ENCODE measurements around the gene MAML3. TPM values are rescaled to one million over a fixed set of nuclear protein-coding genes. Genes with fewer than 3 reads are reported as not detected.

MAML3 gene
- total and polyA plus RNA-seq, 2 experiments from 2014 or later = 4.1 to 11.2 TPM

DNA sequence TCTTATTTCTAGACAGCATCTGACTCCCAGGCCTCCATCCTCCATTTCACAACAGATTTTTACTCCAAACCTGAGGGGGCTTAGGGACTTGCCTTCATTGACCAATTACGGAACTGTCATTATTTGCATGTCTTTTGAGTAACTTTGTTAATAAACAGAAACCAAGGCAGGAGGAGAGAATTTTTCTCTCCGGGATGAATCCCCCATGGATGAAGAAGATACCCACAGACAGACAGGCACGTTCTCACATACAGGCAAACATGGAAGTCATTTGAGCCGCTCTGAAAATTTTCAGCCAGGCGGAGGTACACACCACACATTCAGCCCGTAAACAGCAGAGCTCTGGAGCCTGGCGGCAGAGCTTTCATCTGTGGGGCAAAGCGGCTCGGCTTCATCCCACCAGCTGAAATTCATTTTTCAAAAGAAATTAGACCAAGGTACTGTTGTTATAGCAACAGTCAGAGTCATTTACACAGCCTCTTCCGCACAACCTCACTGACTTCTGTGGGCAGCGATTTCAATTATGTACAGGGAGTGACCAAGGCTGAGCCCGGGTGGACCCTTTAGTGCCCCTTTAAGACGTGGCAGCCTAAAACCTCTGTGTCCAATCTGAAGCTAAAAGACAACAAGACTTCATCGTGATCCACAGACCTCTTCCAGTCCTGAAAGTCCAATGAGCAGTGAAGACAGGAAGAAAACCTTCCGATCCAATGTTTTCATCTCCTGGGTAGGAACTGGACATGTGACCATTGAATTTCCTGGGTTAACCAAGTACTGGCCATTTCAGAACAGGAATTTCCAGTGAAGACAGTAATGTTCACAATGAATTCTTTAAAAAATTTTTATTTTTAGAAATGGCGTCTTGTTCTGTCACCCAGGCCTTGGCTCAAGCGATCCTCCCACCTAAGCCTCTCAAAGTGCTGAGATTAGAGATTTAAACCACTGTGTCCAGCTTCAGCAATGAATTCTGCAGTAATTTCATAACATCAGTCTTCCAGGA is 251.4 kb downstream of the MAML3 start:
- Histone ChIP-seq H3K4me2 (peak overlapping the region; percentile 67), H3K27me3 (no peaks in the 10 kb centered on the region), H3K79me2 (peaks cover 20% of the 10 kb centered on the region), H3K4me1 (ENCODE audit: insufficient read depth) (peaks cover 14% of the 10 kb centered on the region), H3K9me3 (ENCODE audit: low read depth) (no peaks in the 10 kb centered on the region), H3K36me3 (replicated peaks; ENCODE audit: insufficient read depth, low read depth) (no peaks in the 10 kb centered on the region), H2AFZ (peak overlapping the region; percentile 19), H3K9me2 (replicated peaks; ENCODE audit: insufficient read depth) (no peaks in the 10 kb centered on the region), H4K20me1 (ENCODE audit: insufficient read depth, poor library complexity, severe bottlenecking) (no peaks in the 10 kb centered on the region), H3K4me3 (no peak overlapping the region), H3K27ac (peak overlapping the region; percentile 64)
- no peak for DNase-seq (ENCODE audit: low spot score)
- 76% methylated on average over 17 of the region's 17 CpGs for WGBS (ENCODE audit: low lambda C conversion rate, missing lambda C conversion rate)
- no peak for TF ChIP-seq EZH2phosphoT487 (IDR thresholded peaks at IDR 0.05; ENCODE audit: low read depth, severe bottlenecking, unreplicated experiment)
- TF ChIP-seq, protein P1, sequence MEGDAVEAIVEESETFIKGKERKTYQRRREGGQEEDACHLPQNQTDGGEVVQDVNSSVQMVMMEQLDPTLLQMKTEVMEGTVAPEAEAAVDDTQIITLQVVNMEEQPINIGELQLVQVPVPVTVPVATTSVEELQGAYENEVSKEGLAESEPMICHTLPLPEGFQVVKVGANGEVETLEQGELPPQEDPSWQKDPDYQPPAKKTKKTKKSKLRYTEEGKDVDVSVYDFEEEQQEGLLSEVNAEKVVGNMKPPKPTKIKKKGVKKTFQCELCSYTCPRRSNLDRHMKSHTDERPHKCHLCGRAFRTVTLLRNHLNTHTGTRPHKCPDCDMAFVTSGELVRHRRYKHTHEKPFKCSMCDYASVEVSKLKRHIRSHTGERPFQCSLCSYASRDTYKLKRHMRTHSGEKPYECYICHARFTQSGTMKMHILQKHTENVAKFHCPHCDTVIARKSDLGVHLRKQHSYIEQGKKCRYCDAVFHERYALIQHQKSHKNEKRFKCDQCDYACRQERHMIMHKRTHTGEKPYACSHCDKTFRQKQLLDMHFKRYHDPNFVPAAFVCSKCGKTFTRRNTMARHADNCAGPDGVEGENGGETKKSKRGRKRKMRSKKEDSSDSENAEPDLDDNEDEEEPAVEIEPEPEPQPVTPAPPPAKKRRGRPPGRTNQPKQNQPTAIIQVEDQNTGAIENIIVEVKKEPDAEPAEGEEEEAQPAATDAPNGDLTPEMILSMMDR (IDR thresholded peaks at IDR 0.05; ENCODE audit: poor library complexity) = no peak
- TF ChIP-seq EZH2 (IDR thresholded peaks at IDR 0.05; ENCODE audit: borderline replicate concordance) = no peak

DNA sequence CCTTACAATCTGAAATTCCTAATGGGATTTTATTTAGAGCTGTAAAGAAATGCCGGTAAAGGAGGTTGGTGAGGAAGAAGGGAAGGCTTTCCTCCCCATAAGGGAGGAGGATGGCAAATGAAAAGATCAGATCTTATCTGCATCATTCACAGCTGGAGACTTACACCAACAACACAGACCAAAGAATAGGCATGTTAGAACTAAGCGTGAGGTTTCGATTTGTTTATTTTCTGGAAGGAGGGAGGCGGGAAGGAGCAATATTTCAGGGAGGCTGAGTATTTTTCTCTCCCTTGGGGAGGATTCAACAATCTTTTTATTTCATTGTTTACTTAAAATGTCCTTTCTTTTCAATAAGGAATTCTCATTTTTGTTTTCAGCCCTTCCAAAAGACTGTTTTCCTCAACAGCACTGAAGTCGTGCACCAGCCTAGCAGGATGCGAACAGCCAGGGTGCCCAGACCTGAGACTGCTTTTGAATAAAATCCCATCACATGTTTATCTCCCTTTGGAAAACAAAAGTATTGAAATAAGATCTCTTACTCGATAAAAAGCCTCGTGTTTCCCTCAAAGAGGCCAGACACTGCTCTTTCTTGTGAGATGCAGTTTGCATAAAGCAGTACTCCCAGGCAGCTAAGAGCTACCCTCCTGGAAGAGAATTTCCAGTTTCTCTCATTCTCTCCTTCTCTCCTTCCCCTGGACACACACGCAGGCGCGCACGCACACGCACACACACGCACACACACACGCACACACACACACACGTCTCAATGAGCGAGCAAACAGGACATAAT is 252.3 kb downstream of the MAML3 start:
- no peak for DNase-seq (ENCODE audit: low spot score)
- H3K4me2 ChIP-seq = peak overlapping the region; percentile 67
- TF ChIP-seq EZH2 (IDR thresholded peaks at IDR 0.05; ENCODE audit: borderline replicate concordance) = no peak
- no peak for TF ChIP-seq EZH2phosphoT487 (IDR thresholded peaks at IDR 0.05; ENCODE audit: low read depth, severe bottlenecking, unreplicated experiment)
- TF ChIP-seq, protein P1 (IDR thresholded peaks at IDR 0.05; ENCODE audit: poor library complexity) = no peak
- peaks cover 20% of the 10 kb centered on the region for H3K79me2 ChIP-seq
- no peaks in the 10 kb centered on the region for H4K20me1 ChIP-seq (ENCODE audit: insufficient read depth, poor library complexity, severe bottlenecking)
- no peaks in the 10 kb centered on the region for H3K9me2 ChIP-seq (replicated peaks; ENCODE audit: insufficient read depth)
- H3K4me1 ChIP-seq (ENCODE audit: insufficient read depth) = peaks cover 14% of the 10 kb centered on the region
- peak overlapping the region; percentile 19 for H2AFZ ChIP-seq
- no peaks in the 10 kb centered on the region for H3K27me3 ChIP-seq
- no peaks in the 10 kb centered on the region for H3K9me3 ChIP-seq (ENCODE audit: low read depth)
- no peak overlapping the region for H3K4me3 ChIP-seq
- peak overlapping the region; percentile 64 for H3K27ac ChIP-seq
- 48% methylated on average over 17 of the region's 17 CpGs for whole genome bisulfite sequencing (ENCODE audit: low lambda C conversion rate, missing lambda C conversion rate)
- no peaks in the 10 kb centered on the region for H3K36me3 ChIP-seq (replicated peaks; ENCODE audit: insufficient read depth, low read depth)

DNA sequence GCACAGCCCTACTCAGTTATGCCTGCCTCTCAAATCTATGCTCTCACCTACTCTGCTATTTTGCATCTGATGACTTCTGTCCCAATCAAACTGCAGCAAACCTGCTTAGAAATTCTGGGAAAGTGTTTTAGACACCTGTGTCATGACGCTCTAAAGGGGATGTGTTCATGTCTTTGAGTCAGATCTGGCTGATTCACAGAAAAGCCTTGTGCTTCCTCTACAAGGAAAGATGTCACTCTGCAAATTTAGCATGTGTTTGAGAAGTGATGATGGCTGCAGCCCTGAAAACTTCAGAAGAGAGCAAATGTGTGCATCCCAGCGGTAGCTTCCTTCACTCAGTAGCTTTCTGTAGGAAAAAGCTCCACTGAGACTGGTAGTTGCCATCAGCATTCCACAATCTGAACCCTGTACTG is 253.0 kb downstream of the MAML3 start:
- no peaks in the 10 kb centered on the region for H3K9me3 ChIP-seq (ENCODE audit: low read depth)
- no peak for DNase-seq (ENCODE audit: low spot score)
- H2AFZ ChIP-seq = no peak overlapping the region
- H3K4me1 ChIP-seq (ENCODE audit: insufficient read depth) = peaks cover 14% of the 10 kb centered on the region
- 67% methylated on average over 2 of the region's 2 CpGs for WGBS (ENCODE audit: low lambda C conversion rate, missing lambda C conversion rate)
- no peak overlapping the region for H3K27ac ChIP-seq
- no peak for TF ChIP-seq EZH2 (IDR thresholded peaks at IDR 0.05; ENCODE audit: borderline replicate concordance)
- TF ChIP-seq EZH2phosphoT487 (IDR thresholded peaks at IDR 0.05; ENCODE audit: low read depth, severe bottlenecking, unreplicated experiment) = no peak
- TF ChIP-seq, protein P1 (IDR thresholded peaks at IDR 0.05; ENCODE audit: poor library complexity) = no peak
- no peaks in the 10 kb centered on the region for H3K27me3 ChIP-seq
- H3K4me2 ChIP-seq = peak overlapping the region; percentile 67
- peaks cover 20% of the 10 kb centered on the region for H3K79me2 ChIP-seq
- no peaks in the 10 kb centered on the region for H4K20me1 ChIP-seq (ENCODE audit: insufficient read depth, poor library complexity, severe bottlenecking)
- no peak overlapping the region for H3K4me3 ChIP-seq
- H3K9me2 ChIP-seq (replicated peaks; ENCODE audit: insufficient read depth) = no peaks in the 10 kb centered on the region
- no peaks in the 10 kb centered on the region for H3K36me3 ChIP-seq (replicated peaks; ENCODE audit: insufficient read depth, low read depth)

All from hepatocyte (in vitro differentiated cells).